ENCODE results near the gene CYP4A22. TPM values are rescaled to one million over a fixed set of nuclear protein-coding genes. Genes with fewer than 3 reads are reported as not detected.

The CYP4A22 gene
- total RNA-seq, 1 donor: not detected

GRCh38 chr1:47183308-47184089 lies 46.3 kb downstream of the CYP4A22 start:
- Histone ChIP-seq H3K4me1 (ENCODE audit: insufficient read depth, low read length) (peaks cover 15% of the 10 kb centered on the region), H3K9me3 (ENCODE audit: low read depth, low read length) (no peaks in the 10 kb centered on the region), H3K4me3 (ENCODE audit: insufficient read depth, low read length) (no peak overlapping the region), H2AFZ (ENCODE audit: low read length) (no peak overlapping the region), H4K20me1 (ENCODE audit: insufficient read depth, low read length) (no peaks in the 10 kb centered on the region), H3K27ac (ENCODE audit: low read depth, low read length) (no peak overlapping the region), H3K36me3 (ENCODE audit: insufficient read depth, low read length) (no peaks in the 10 kb centered on the region), H3K27me3 (ENCODE audit: insufficient read depth, low read length) (no peaks in the 10 kb centered on the region), H3K4me2 (ENCODE audit: insufficient read depth, low read length) (no peak overlapping the region), H3K79me2 (ENCODE audit: insufficient read depth, low read length) (no peaks in the 10 kb centered on the region)
- no peak for TF ChIP-seq CTCF (IDR thresholded peaks at IDR 0.05; ENCODE audit: extremely low read depth, low read depth, low read length)
- DNase-seq (ENCODE audit: insufficient read length, low spot score, missing footprints): no peak

- Histone ChIP-seq H3K4me1 (ENCODE audit: insufficient read depth, low read length) (peaks cover 10% of the 10 kb centered on the region), H3K36me3 (ENCODE audit: insufficient read depth, low read length) (no peaks in the 10 kb centered on the region), H3K79me2 (ENCODE audit: insufficient read depth, low read length) (no peaks in the 10 kb centered on the region), H3K27me3 (ENCODE audit: insufficient read depth, low read length) (no peaks in the 10 kb centered on the region), H3K27ac (ENCODE audit: low read depth, low read length) (no peak overlapping the region), H3K9me3 (ENCODE audit: low read depth, low read length) (no peaks in the 10 kb centered on the region), H3K4me3 (ENCODE audit: insufficient read depth, low read length) (no peak overlapping the region), H3K4me2 (ENCODE audit: insufficient read depth, low read length) (no peak overlapping the region), H4K20me1 (ENCODE audit: insufficient read depth, low read length) (no peaks in the 10 kb centered on the region), H2AFZ (ENCODE audit: low read length) (no peak overlapping the region)
- TF ChIP-seq CTCF (IDR thresholded peaks at IDR 0.05; ENCODE audit: extremely low read depth, low read depth, low read length): no peak
- peak; percentile 78 for DNase-seq (ENCODE audit: insufficient read length, low spot score, missing footprints)
Measured at GRCh38 chr1:47184090-47184821, 47.0 kb downstream of the CYP4A22 start.

- Histone ChIP-seq H3K27me3 (ENCODE audit: insufficient read depth, low read length) (no peaks in the 10 kb centered on the region), H3K36me3 (ENCODE audit: insufficient read depth, low read length) (no peaks in the 10 kb centered on the region), H3K79me2 (ENCODE audit: insufficient read depth, low read length) (no peaks in the 10 kb centered on the region), H3K4me2 (ENCODE audit: insufficient read depth, low read length) (no peak overlapping the region), H3K4me3 (ENCODE audit: insufficient read depth, low read length) (no peak overlapping the region), H3K9me3 (ENCODE audit: low read depth, low read length) (no peaks in the 10 kb centered on the region), H3K4me1 (ENCODE audit: insufficient read depth, low read length) (peaks cover 5% of the 10 kb centered on the region), H4K20me1 (ENCODE audit: insufficient read depth, low read length) (no peaks in the 10 kb centered on the region), H2AFZ (ENCODE audit: low read length) (no peak overlapping the region), H3K27ac (ENCODE audit: low read depth, low read length) (no peak overlapping the region)
- peak; percentile 73 for DNase-seq (ENCODE audit: insufficient read length, low spot score, missing footprints)
- no peak for TF ChIP-seq CTCF (IDR thresholded peaks at IDR 0.05; ENCODE audit: extremely low read depth, low read depth, low read length)
Measured at GRCh38 chr1:47184822-47185677, 47.8 kb downstream of the CYP4A22 start.
